Suprapubic skin (tissue), 4 donors: ENCODE results near the gene SERP1.

Source experiments
- EP300 ChIP-seq: sonication (generic); formaldehyde crosslinking; IDR thresholded peaks from one replicate; pipeline ENCODE4 v1.6.1; 2017; ENCODE audit warnings: antibody characterized with exemption
- POLR2A ChIP-seq, 2 donors: fragments of 450-650 bp; IDR thresholded peaks; one replicate each; pipeline ENCODE4 v1.6.1; 2017; ENCODE audit warnings: antibody characterized with exemption in 2 of 2, mild to moderate bottlenecking in 2 of 2, moderate library complexity in 2 of 2
- POLR2AphosphoS5 ChIP-seq, 3 donors: sonication (generic); formaldehyde crosslinking; IDR thresholded peaks; one replicate each; pipeline ENCODE4 v1.6.1; 2017; ENCODE audit warnings: antibody characterized with exemption in 3 of 3
- TF ChIP-seq, protein P1 (sequence below), 2 donors: fragments of 200-600 bp in 1 of 2; fragments of 450-650 bp in 1 of 2; sonication (generic) in 1 of 2; IDR thresholded peaks; one replicate each; pipeline ENCODE4 v1.5.1; 2016 to 2019; ENCODE audit warnings: antibody characterized with exemption in 2 of 2, mild to moderate bottlenecking in 1 of 2, moderate library complexity in 1 of 2

DNA sequence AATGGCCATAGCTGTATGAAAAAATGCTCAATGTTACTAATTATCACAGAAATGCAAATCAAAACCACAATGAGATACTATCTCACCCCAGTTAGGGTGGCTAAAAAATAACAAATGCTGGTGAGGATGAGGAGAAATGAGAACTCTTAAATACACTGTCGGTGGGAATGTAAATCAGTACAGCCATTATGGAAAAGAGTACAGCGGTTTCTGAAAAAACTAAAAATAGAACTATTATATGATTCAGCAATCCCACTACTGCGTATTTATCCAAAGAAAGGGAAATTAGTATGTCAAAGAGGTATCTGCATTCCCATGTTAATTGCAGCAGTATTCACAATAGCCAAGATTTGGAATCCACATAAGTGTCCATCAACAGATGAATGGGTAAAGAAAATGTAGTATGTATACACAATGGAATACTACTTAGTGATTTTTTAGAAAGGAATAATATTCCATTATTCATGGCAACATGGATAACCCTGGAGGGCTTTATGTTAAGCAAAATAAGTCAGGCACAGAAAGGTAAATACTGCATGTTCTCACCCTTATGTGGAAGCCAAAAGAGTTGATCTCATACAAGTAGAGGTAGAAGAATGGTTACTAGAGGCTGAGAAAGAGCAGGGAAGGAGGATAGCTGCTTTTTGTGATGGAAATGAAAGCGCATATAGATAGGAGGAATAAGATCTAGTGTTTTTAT is 35.0 kb downstream of the SERP1 start:
- TF ChIP-seq, protein P1, sequence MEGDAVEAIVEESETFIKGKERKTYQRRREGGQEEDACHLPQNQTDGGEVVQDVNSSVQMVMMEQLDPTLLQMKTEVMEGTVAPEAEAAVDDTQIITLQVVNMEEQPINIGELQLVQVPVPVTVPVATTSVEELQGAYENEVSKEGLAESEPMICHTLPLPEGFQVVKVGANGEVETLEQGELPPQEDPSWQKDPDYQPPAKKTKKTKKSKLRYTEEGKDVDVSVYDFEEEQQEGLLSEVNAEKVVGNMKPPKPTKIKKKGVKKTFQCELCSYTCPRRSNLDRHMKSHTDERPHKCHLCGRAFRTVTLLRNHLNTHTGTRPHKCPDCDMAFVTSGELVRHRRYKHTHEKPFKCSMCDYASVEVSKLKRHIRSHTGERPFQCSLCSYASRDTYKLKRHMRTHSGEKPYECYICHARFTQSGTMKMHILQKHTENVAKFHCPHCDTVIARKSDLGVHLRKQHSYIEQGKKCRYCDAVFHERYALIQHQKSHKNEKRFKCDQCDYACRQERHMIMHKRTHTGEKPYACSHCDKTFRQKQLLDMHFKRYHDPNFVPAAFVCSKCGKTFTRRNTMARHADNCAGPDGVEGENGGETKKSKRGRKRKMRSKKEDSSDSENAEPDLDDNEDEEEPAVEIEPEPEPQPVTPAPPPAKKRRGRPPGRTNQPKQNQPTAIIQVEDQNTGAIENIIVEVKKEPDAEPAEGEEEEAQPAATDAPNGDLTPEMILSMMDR (IDR thresholded peaks at IDR 0.05) = no peak
- no peak for TF ChIP-seq POLR2AphosphoS5 (IDR thresholded peaks at IDR 0.05)
- TF ChIP-seq POLR2A (IDR thresholded peaks at IDR 0.05) = no peak
- TF ChIP-seq EP300 = no peak
